Measurements from ENCODE around the gene TMC7.
"Not testable (repeated sequence)": the region's sequence is repeated elsewhere in the genome, so short reads cannot be mapped to it uniquely, and the experiment has no call there.

- TF ChIP-seq CTCF (IDR thresholded peaks at IDR 0.05 in 4 of 5, conservative IDR thresholded peaks at IDR 0.05 in 1 of 5); POLR2A (IDR thresholded peaks at IDR 0.05): not testable (repeated sequence)
Observed at GRCh38 chr16:18991731-18992130, 8.0 kb downstream of the TMC7 start.
